Nephron progenitor cell (in vitro differentiated cells): Measurements from ENCODE around the gene CECR2.
"Not testable (repeated sequence)": the region's sequence is repeated elsewhere in the genome, so short reads cannot be mapped to it uniquely, and the experiment has no call there.

Experiments
- DNase-seq: peaks from one replicate; pipeline ENCODE4 v3.0.0; 2021
- H3K27ac Mint-ChIP-seq: 2 replicates; pipeline ENCODE4 v1.8.0; 2021; ENCODE audit warnings: mild to moderate bottlenecking, moderate library complexity, mixed read lengths
- H3K27me3 Mint-ChIP-seq: 2 replicates; pipeline ENCODE4 v1.8.0; 2021; ENCODE audit warnings: mild to moderate bottlenecking, low read depth, mixed read lengths; ENCODE audit not compliant: poor library complexity
- H3K36me3 Mint-ChIP-seq: 2 replicates; pipeline ENCODE4 v1.8.0; 2021; ENCODE audit warnings: low read depth, mixed read lengths
- H3K4me1 Mint-ChIP-seq: 2 replicates; pipeline ENCODE4 v1.8.0; 2021; ENCODE audit warnings: mixed read lengths
- H3K4me3 Mint-ChIP-seq: 2 replicates; pipeline ENCODE4 v1.8.0; 2021; ENCODE audit warnings: mild to moderate bottlenecking, moderate library complexity, mixed read lengths
- H3K9me3 Mint-ChIP-seq: 2 replicates; pipeline ENCODE4 v1.8.0; 2021; ENCODE audit warnings: mild to moderate bottlenecking, moderate library complexity, mixed read lengths
- CTCF ChIP-seq: fragments of 200-600 bp; sonication (generic); IDR thresholded peaks from 2 replicates; pipeline ENCODE4 v1.5.0; 2021; ENCODE audit warnings: antibody characterized with exemption

CECR2 gene

GRCh38 chr22:17559188-17559587 lies 189.9 kb downstream of the CECR2 start:
- Mint-ChIP-seq H3K4me1 (peaks cover 20% of the 10 kb centered on the region), H3K9me3 (peaks cover 25% of the 10 kb centered on the region), H3K4me3 (no peak overlapping the region)

GRCh38 chr22:17562906-17563870 lies 193.9 kb downstream of the CECR2 start, which contains the start of gene SLC25A18:
Gene SLC25A18 (plus strand): TSS chr22:17563498. CDS start chr22:17579945, 16,447 bp downstream.
- H3K4me1 Mint-ChIP-seq, result peaks cover 22% of the 10 kb centered on the region
- H3K27ac Mint-ChIP-seq, result peak within 1 kb of the TSS; percentile 94
- no peak for DNase-seq
- peaks cover 39% of the 10 kb centered on the region for H3K36me3 Mint-ChIP-seq
- TF ChIP-seq CTCF, result peak; percentile 16
- peaks cover 22% of the 10 kb centered on the region for H3K9me3 Mint-ChIP-seq
- peaks cover 3% of the 10 kb centered on the region for H3K27me3 Mint-ChIP-seq
- H3K4me3 Mint-ChIP-seq, result peak within 1 kb of the TSS; percentile 14

More at GRCh38 chr22:17559188-17559587, 189.9 kb downstream of the CECR2 start:
- DNase-seq, result no peak
- Mint-ChIP-seq H3K27ac (no peak overlapping the region), H3K36me3 (peaks cover 63% of the 10 kb centered on the region), H3K27me3 (peaks cover 3% of the 10 kb centered on the region)
- no peak for TF ChIP-seq CTCF

GRCh38 chr22:17563936-17564391 lies 194.7 kb downstream of the CECR2 start:
- H3K27ac Mint-ChIP-seq, result peak overlapping the region; percentile 90
- no peak for DNase-seq
- no peak for TF ChIP-seq CTCF
- peaks cover 20% of the 10 kb centered on the region for H3K9me3 Mint-ChIP-seq
- peaks cover 3% of the 10 kb centered on the region for H3K27me3 Mint-ChIP-seq
- H3K36me3 Mint-ChIP-seq, result peaks cover 31% of the 10 kb centered on the region
- H3K4me1 Mint-ChIP-seq, result peaks cover 22% of the 10 kb centered on the region
- no peak overlapping the region for H3K4me3 Mint-ChIP-seq

- H3K4me1 Mint-ChIP-seq, result peaks cover 44% of the 10 kb centered on the region
- not testable (repeated sequence) for H3K9me3 Mint-ChIP-seq, DNase-seq, H3K27ac Mint-ChIP-seq, H3K27me3 Mint-ChIP-seq, H3K4me3 Mint-ChIP-seq
- H3K36me3 Mint-ChIP-seq, result peaks cover 14% of the 10 kb centered on the region
These were observed 196.9 kb downstream of the CECR2 start for GRCh38 chr22:17566016-17566687.

GRCh38 chr22:17566776-17567175 lies 197.5 kb downstream of the CECR2 start:
- Mint-ChIP-seq H3K36me3 (peaks cover 14% of the 10 kb centered on the region), H3K27me3 (peaks cover 3% of the 10 kb centered on the region)

More at GRCh38 chr22:17566776-17567175, 197.5 kb downstream of the CECR2 start:
- no peak for TF ChIP-seq CTCF
- Mint-ChIP-seq H3K27ac (no peak overlapping the region), H3K9me3 (peaks cover 4% of the 10 kb centered on the region), H3K4me1 (peaks cover 48% of the 10 kb centered on the region), H3K4me3 (no peak overlapping the region)
- no peak for DNase-seq
